H7 (cell line): ENCODE results near the gene CYP8B1. TPM values are rescaled to one million over a fixed set of nuclear protein-coding genes. Genes with fewer than 3 reads are reported as not detected.

ENCODE experiments used
- DNase-seq: peaks from one replicate; pipeline ENCODE4 v3.0.0; 2012
- H3K27me3 ChIP-seq: 2 replicates; pipeline ENCODE4 v1.6.0; 2011; ENCODE audit warnings: mild to moderate bottlenecking, low read length; ENCODE audit not compliant: control insufficient read depth, insufficient read depth
- H3K36me3 ChIP-seq: replicated peaks from 2 replicates; pipeline ENCODE4 v1.5.1; 2011; ENCODE audit warnings: low read length; ENCODE audit not compliant: control insufficient read depth, insufficient read depth
- H3K4me3 ChIP-seq: 2 replicates; pipeline ENCODE4 v1.5.1; 2011; ENCODE audit warnings: low read depth, mild to moderate bottlenecking, control low read depth, low read length, moderate library complexity; ENCODE audit not compliant: insufficient read depth
- total RNA-seq: library from RNA; depleted of rRNA; stranded (reverse); fragments of >200 nt; shearing (Covaris generic); gene quantifications from 2 replicates; pipeline ENCODE4 v1.2.3, GENCODE V29; 2014

CYP8B1 gene
- total RNA-seq, 1 experiment from 2014 or later, result not detected

DNA sequence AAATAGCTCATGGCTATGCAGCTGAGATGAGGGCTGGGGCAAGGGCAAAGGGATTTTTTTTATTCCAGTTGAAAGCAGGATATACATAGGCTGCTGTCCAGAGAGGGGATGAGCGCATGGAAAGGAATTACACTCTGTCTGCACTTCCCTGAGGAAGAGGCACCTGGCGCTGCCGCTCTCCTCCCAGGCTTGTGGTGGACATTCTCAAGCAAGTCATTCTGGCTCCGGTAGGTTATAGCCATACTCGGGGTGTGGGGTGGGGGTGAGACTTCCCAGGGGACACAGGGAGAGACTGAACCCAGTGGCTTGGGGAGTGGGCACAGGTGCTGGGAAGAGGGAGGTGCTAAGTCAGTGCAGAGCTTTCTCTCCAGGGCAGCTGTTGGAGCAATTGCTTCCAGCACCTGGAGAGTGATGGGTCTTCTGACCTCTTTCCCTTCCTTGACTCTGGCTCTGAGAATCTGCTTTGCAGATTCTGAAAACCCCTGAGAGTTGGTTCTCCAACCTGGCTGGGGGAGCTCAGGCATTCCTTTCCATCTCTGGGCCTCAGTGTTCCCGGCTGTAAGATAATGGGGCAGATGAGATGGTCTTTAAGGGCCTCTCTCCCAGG, 24.3 kb downstream of the CYP8B1 start:
- Histone ChIP-seq H3K27me3 (no peaks in the 10 kb centered on the region), H3K36me3 (no peaks in the 10 kb centered on the region), H3K4me3 (no peak overlapping the region)
- no peak for DNase-seq

GRCh38 chr3:42850263-42850662, 25.4 kb downstream of the CYP8B1 start:
- no peak for DNase-seq
- Histone ChIP-seq H3K27me3 (no peaks in the 10 kb centered on the region), H3K36me3 (no peaks in the 10 kb centered on the region), H3K4me3 (no peak overlapping the region)

DNA sequence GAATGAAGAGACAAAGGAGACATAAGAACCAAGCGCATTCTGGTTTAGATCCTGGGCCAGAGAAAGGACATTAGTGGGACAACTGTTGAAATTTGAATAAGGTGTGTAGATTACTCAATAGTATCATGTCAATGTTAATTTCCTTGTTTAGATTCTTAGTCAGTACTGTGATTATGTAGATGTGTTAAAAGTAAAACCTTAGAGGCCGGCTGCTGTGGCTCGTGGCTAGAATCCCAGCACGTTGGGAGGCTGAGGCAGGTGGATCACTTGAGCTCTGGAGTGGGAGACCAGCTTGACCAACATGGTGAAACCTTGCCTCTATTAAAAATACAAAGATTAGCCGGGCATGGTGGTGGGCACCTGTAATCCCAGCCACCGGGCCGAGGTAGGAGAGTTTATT, 26.7 kb downstream of the CYP8B1 start:
- Histone ChIP-seq H3K27me3 (no peaks in the 10 kb centered on the region), H3K36me3 (no peaks in the 10 kb centered on the region), H3K4me3 (no peak overlapping the region)
- DNase-seq, result no peak

GRCh38 chr3:42847731-42848130, 27.9 kb downstream of the CYP8B1 start:
- DNase-seq, result no peak
- Histone ChIP-seq H3K36me3 (no peaks in the 10 kb centered on the region), H3K4me3 (no peak overlapping the region), H3K27me3 (no peaks in the 10 kb centered on the region)

DNA sequence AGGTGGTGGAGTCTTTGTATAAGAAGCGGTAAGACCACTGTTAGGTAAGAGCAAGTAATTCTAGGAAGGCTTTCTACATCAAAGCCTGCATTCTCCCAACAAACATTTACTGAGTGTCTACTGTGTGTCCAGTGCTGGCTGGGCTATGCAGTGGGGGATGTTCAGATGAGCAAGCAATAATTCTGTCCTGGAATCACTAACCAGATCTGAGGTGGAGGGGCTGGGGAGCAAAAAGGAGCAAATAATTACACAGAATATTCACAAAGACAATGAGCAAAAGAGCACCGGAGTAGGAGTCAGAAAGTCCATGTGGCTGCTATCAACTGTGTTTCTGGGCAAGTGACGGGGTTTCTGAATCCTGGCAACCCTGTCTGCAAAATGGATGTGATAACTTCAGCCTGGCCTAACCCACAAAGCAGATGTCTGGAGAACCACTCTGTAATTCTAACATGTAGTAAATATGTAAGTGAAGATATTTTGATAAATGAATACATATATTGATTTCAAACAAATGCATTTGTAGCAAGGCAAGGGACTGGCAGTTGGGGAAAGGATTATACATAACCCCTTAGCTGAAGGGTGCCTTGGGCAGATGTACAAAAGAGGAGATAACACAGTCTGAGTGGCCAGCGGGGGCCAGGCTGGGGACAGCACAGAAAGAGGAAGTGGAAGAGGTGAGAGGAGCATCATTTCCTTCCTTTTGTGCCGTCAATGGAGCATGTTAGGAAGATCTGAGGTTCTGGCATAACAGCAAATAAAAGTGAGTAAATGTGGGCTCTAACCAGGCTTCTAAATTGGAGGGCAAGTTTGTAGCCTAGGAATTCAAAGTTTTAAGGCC, 28.8 kb downstream of the CYP8B1 start:
- Histone ChIP-seq H3K4me3 (no peak overlapping the region), H3K27me3 (no peaks in the 10 kb centered on the region), H3K36me3 (no peaks in the 10 kb centered on the region)
- no peak for DNase-seq

- Histone ChIP-seq H3K27me3 (no peaks in the 10 kb centered on the region), H3K36me3 (no peaks in the 10 kb centered on the region), H3K4me3 (no peak overlapping the region)
- DNase-seq, result no peak
Measured at GRCh38 chr3:42844815-42845214, 30.9 kb downstream of the CYP8B1 start.

GRCh38 chr3:42844412-42844713, 31.3 kb downstream of the CYP8B1 start:
- Histone ChIP-seq H3K36me3 (no peaks in the 10 kb centered on the region), H3K27me3 (no peaks in the 10 kb centered on the region)
- no peak for DNase-seq

GRCh38 chr3:42843713-42844411, 31.8 kb downstream of the CYP8B1 start:
- DNase-seq, result no peak
- H3K27me3 ChIP-seq, result no peaks in the 10 kb centered on the region
- no peaks in the 10 kb centered on the region for H3K36me3 ChIP-seq
- no peak overlapping the region for H3K4me3 ChIP-seq

More at GRCh38 chr3:42844412-42844713, 31.3 kb downstream of the CYP8B1 start:
- H3K4me3 ChIP-seq, result no peak overlapping the region

DNA sequence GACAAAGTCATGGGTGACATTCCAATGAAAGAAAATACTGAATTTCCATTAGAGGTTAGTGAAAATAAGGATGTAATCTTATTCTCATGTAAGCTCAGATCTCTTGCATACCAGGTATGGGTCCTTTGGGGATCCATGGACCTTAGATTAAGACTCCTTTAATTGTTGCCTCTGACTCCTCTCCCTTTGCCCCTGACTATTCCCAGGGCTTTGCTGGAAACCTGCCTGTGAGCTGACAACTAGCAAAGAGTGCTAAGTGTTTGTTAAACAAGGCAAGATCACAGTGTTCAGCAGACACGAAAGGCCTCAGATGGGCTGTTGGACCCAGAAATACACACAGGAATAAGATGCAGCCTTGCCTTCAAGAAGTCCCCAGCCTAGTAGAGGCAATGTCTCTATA, 34.3 kb downstream of the CYP8B1 start:
- H3K4me3 ChIP-seq, result no peak overlapping the region

GRCh38 chr3:42839616-42840015, 36.1 kb downstream of the CYP8B1 start:
- no peak overlapping the region for H3K4me3 ChIP-seq
- H3K36me3 ChIP-seq, result no peaks in the 10 kb centered on the region
- peak; percentile 56 for DNase-seq
- no peaks in the 10 kb centered on the region for H3K27me3 ChIP-seq

More for the DNA sequence above, 34.3 kb downstream of the CYP8B1 start:
- no peak for DNase-seq
- Histone ChIP-seq H3K36me3 (no peaks in the 10 kb centered on the region), H3K27me3 (no peaks in the 10 kb centered on the region)

DNA sequence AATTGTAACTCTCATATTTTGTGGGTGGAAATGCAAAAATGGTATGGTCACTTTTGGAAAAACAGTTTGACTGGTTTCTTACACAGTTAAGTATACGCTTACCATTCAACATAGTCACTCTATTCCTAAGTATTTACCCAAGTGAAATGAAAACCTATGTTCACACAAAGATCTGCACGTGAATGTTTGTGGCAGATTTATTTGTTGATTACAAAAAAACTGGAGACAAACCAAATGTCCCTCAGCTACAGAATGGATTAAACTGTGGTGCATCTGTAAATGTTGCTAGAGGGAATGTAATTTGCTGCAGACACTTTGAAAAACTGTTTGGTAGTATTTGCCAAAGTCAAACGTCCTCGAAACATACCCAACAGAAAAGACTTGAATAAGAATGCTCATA, 37.1 kb downstream of the CYP8B1 start:
- H3K36me3 ChIP-seq, result no peaks in the 10 kb centered on the region
- DNase-seq, result no peak
- no peak overlapping the region for H3K4me3 ChIP-seq

GRCh38 chr3:42836150-42837123, 39.2 kb downstream of the CYP8B1 start:
- H3K27me3 ChIP-seq, result no peaks in the 10 kb centered on the region
- no peak overlapping the region for H3K4me3 ChIP-seq
- DNase-seq, result no peak
- H3K36me3 ChIP-seq, result no peaks in the 10 kb centered on the region

More for the DNA sequence above, 37.1 kb downstream of the CYP8B1 start:
- no peaks in the 10 kb centered on the region for H3K27me3 ChIP-seq

DNA sequence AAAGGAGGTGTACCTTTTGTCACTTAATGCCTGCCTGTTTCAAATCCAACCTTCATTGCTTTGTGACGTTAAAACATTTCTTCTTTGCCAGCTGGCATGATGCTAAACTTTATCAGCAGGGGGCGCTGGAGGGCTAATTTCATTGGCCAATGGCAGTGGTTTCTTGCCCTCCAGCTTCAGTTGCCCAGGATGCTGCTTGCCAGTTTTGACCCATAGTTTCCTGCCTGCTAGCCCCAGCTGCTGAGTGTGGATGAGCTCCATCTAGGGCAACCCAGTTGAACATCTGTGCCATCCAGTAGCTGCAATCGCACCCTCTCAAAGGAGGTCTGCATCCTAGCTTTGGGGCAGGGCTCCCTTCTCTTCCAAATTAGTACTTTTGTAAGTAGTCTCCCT, 44.4 kb downstream of the CYP8B1 start:
- no peak overlapping the region for H3K4me3 ChIP-seq
- no peaks in the 10 kb centered on the region for H3K36me3 ChIP-seq
- H3K27me3 ChIP-seq, result no peaks in the 10 kb centered on the region
- peak; percentile 72 for DNase-seq
